Type B pancreatic cell (in vitro differentiated cells): ENCODE data around the gene CFAP53. TPM values are rescaled to one million over a fixed set of nuclear protein-coding genes. Genes with fewer than 3 reads are reported as not detected.
A peak's percentile ranks its signal among the peaks of the same experiment; 100 is the strongest.
"Not testable (repeated sequence)": the region's sequence is repeated elsewhere in the genome, so short reads cannot be mapped to it uniquely, and the experiment has no call there.

Experiments
- DNase-seq: peaks from one replicate; pipeline ENCODE4 v3.0.0; 2021; ENCODE audit warnings: mixed read lengths; ENCODE audit not compliant: unreplicated experiment; ENCODE audit errors: extremely low spot score
- H3K27ac Mint-ChIP-seq: 2 replicates; pipeline ENCODE4 v1.8.0; 2021; ENCODE audit warnings: mild to moderate bottlenecking, mixed read lengths
- H3K27me3 Mint-ChIP-seq: 2 replicates; pipeline ENCODE4 v1.8.0; 2021; ENCODE audit warnings: mixed read lengths
- H3K36me3 Mint-ChIP-seq: 2 replicates; pipeline ENCODE4 v1.8.0; 2021; ENCODE audit warnings: mixed read lengths
- H3K4me1 Mint-ChIP-seq: one replicate; pipeline ENCODE4 v1.8.0; 2021; ENCODE audit warnings: mixed read lengths; ENCODE audit not compliant: unreplicated experiment
- H3K4me3 Mint-ChIP-seq: 2 replicates; pipeline ENCODE4 v1.8.0; 2021; ENCODE audit warnings: mild to moderate bottlenecking, mixed read lengths
- H3K9me3 Mint-ChIP-seq: 2 replicates; pipeline ENCODE4 v1.8.0; 2021; ENCODE audit warnings: mixed read lengths
- total RNA-seq: library from RNA; stranded (reverse); gene quantifications from 2 replicates; pipeline ENCODE4 v1.2.1, GENCODE V29; 2021; ENCODE audit warnings: low replicate concordance
- TF ChIP-seq, protein P1 (sequence below): fragments of 200-600 bp; sonication (generic); conservative IDR thresholded peaks from 2 replicates; pipeline ENCODE4 v1.5.0; 2021; ENCODE audit warnings: antibody characterized with exemption, mild to moderate bottlenecking

The CFAP53 gene
- total RNA-seq, 1 donor from 2014 or later, result 1.1 TPM

DNA sequence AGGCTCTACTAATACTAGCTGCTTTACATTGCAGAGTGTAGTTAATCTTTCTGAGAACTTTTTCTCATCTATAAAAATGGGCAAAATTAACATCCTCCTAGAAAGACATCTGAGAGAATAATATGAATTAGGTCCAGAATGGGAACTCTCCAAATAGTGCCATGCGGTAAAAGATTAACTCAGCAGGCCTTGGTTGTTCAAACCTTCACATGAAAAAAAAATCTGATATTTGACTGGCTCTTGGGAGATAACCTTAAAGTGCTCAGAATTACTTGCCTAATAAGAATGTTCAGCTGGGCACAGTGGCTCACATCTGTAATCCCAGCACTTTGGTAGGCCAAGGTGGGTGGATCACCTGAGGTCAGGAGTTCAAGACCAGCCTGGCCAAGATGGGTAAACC is 26.7 kb upstream of the CFAP53 start:
- peaks cover 1% of the 10 kb centered on the region for H3K4me1 Mint-ChIP-seq
- no peak overlapping the region for H3K4me3 Mint-ChIP-seq
- H3K9me3 Mint-ChIP-seq, result no peaks in the 10 kb centered on the region
- H3K27me3 Mint-ChIP-seq, result peaks cover 4% of the 10 kb centered on the region
- H3K27ac Mint-ChIP-seq, result no peak overlapping the region
- TF ChIP-seq, protein P1, sequence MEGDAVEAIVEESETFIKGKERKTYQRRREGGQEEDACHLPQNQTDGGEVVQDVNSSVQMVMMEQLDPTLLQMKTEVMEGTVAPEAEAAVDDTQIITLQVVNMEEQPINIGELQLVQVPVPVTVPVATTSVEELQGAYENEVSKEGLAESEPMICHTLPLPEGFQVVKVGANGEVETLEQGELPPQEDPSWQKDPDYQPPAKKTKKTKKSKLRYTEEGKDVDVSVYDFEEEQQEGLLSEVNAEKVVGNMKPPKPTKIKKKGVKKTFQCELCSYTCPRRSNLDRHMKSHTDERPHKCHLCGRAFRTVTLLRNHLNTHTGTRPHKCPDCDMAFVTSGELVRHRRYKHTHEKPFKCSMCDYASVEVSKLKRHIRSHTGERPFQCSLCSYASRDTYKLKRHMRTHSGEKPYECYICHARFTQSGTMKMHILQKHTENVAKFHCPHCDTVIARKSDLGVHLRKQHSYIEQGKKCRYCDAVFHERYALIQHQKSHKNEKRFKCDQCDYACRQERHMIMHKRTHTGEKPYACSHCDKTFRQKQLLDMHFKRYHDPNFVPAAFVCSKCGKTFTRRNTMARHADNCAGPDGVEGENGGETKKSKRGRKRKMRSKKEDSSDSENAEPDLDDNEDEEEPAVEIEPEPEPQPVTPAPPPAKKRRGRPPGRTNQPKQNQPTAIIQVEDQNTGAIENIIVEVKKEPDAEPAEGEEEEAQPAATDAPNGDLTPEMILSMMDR, result no peak
- no peaks in the 10 kb centered on the region for H3K36me3 Mint-ChIP-seq
- DNase-seq, result no peak

DNA sequence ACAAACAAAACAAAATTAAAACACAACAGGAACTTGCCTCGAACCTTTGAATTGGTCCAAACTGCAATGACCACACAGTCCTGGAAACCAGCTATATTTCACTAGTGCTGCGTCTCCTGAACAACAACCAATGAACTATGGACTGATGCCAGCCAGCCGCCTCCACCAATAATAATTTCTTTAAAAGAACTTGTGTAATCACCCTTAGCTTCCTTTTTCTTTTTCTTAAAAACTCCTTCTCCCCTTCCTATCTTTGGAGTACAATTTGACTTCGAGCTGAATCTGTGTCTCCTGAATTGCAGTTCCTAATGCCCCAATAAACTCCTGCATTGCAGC is 22.8 kb upstream of the CFAP53 start:
- Mint-ChIP-seq H3K9me3 (no peaks in the 10 kb centered on the region), H3K4me3 (peak overlapping the region; percentile 76), H3K4me1 (peaks cover 16% of the 10 kb centered on the region), H3K27me3 (no peaks in the 10 kb centered on the region), H3K27ac (no peak overlapping the region), H3K36me3 (peaks cover 10% of the 10 kb centered on the region)
- no peak for DNase-seq
- TF ChIP-seq, protein P1, result no peak

DNA sequence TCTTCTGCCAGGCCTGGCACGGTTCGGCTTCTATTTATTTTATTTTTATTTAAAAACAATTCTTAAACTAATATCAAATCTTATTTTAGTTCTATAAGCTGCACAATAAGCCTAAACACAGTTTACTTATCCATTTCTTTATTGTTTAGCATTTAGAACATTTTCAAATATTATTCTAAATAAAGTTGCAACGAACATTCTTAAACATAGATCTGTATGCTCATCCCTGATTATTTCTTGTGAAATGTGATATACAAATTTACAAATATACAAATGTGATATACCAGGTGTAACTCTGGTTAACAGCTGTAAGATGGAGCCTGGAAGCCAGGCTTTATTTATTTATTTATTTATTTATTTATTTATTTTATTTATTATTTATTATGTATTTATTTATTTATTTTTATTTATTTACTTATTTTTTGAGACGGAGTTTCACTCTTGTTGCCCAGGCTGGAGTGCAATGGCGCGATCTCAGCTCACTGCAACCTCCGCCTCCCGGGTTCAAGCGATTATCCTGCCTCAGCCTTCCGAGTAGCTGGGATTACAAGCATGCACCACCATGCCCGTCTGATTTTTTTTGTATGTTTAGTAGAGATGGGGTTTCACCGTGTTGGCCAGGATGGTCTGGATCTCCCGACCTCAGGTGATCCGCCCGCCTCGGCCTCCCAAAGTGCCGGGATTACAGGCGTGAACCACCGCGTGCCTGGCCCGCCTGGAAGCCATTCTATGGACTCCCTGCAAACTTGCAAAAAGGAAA is 22.2 kb upstream of the CFAP53 start:
- Mint-ChIP-seq H3K36me3 (peaks cover 14% of the 10 kb centered on the region), H3K4me3 (peak overlapping the region; percentile 97), H3K27ac (peak overlapping the region; percentile 87), H3K4me1 (peaks cover 16% of the 10 kb centered on the region)
- DNase-seq, H3K27me3 Mint-ChIP-seq, H3K9me3 Mint-ChIP-seq: not testable (repeated sequence)

DNA sequence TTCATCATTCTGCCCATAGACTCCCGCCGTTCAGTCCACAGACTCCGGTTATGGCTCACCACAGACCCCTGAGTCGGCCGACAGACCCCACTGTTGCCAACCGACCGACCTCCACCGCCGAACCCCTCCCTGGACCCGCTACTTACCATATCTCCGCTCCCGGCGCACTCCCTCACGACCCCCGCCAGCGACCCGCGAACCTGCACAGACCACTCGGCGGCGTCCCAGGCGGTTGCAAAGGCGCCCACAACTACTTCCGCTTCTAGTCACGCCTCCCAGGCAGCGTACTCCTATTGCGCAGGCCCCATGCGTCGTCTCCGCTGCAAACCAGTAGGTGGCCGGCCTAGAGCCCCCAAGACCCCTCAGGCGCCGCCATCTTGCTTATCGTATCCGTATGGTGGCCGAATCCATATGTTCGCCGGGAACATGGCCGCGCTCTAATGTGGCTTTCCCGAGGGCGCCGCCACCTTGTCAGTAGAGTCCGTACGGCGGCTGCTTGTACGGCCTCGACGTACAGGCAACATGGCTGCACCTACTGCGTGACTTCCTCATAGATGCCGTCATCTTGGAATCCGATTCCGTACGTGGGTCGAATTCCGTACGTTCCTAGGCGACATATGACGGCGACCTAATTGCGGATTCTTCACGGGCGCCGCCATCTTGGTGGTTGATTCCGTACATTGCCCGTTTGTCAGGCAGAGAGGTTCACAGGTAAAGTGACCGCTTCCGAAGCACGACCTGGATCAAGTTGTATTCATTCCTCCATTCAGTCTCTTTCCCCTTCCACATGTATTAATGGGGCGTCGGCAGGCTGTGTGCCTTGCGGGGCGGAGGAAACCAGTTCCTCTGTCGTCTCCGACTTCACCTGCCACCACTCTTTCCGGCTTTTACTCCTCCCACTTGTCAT is 21.4 kb upstream of the CFAP53 start, which contains the start of gene CXXC1:
TSS of gene CXXC1 (minus strand) at position 252 of the 907 bp plus-strand sequence. CDS start at position 149, 103 bp downstream.
- H3K4me1 Mint-ChIP-seq, result peaks cover 16% of the 10 kb centered on the region
- H3K27ac Mint-ChIP-seq, result peak within 1 kb of the TSS; percentile 87
- peaks cover 18% of the 10 kb centered on the region for H3K36me3 Mint-ChIP-seq
- H3K4me3 Mint-ChIP-seq, result peak within 1 kb of the TSS; percentile 97
- TF ChIP-seq, protein P1, result peak; percentile 80
- no peaks in the 10 kb centered on the region for H3K27me3 Mint-ChIP-seq
- DNase-seq, result peak; percentile 98
- no peaks in the 10 kb centered on the region for H3K9me3 Mint-ChIP-seq

DNA sequence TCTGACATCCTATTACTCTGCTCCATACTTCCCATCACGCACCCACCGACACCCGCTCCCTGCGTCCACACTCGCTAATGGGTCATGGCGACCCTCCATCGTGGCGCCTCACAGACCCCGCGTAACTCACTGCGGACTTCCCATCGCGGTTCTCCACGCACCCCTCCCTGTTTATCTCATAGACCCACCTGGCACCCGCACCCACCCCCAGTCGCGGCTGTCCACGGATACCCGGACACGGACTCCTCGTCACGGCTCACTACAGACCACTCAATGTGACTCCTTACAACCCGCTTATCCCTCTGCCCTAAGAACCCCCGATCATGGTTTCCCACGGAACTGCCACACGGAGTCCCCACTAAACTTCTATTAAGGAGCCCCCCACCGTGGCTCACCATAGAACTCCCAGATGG is 20.7 kb upstream of the CFAP53 start:
- no peaks in the 10 kb centered on the region for H3K27me3 Mint-ChIP-seq
- TF ChIP-seq, protein P1, result no peak
- H3K27ac Mint-ChIP-seq, result peak overlapping the region; percentile 87
- no peak for DNase-seq
- peak overlapping the region; percentile 97 for H3K4me3 Mint-ChIP-seq
- peaks cover 18% of the 10 kb centered on the region for H3K36me3 Mint-ChIP-seq
- no peaks in the 10 kb centered on the region for H3K9me3 Mint-ChIP-seq
- H3K4me1 Mint-ChIP-seq, result peaks cover 16% of the 10 kb centered on the region
